GM10847 (cell line): ENCODE data around the gene ELOVL7.

ENCODE experiments used
- POLR2A ChIP-seq: IDR thresholded peaks from 2 replicates; pipeline ENCODE4 v1.6.1; 2011; ENCODE audit not compliant: insufficient read length; ENCODE audit errors: extremely low read depth

Gene ELOVL7

GRCh38 chr5:60842871-60843385 is 1.1 kb downstream of the ELOVL7 start:
- no peak for TF ChIP-seq POLR2A

DNA sequence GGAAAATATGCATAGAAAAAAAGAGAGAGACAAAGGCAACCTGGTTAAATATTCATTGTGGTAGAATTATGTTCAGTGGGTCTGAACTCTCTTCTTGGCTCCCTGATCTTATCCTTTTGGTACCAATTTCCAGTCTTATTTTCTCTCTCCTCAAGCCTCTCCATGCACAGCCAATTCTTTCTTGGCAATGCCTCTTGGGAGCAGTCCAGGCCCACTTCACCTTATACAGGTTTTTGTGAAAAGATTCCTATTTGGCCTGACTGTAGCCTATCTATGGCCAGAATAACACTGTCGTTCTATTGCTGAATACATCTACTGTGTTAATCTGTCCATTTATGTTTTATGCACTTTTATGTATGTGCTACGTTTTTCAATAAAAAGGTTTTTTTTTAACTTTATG is 2.7 kb downstream of the ELOVL7 start:
- no peak for TF ChIP-seq POLR2A

DNA sequence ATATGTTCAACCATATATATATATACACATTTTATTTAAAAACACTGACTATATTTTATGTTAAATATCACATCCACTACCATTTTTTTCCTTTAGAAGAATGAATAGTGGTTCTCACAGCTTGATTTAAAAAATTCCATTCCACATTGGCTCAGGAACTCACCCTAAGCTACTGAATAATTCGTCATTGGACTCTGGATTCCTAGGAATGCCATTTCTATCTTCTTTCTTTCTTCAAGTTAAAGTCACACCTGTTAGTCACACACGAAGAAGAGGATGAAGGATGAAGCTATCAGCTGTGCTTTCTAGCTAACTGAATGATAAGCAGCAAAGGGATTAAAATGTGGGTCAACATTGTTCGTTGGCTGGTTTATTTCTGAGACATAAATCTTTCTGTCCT is 7.9 kb downstream of the ELOVL7 start:
- no peak for TF ChIP-seq POLR2A

- no peak for TF ChIP-seq POLR2A
Observed at GRCh38 chr5:60835554-60835953, 8.5 kb downstream of the ELOVL7 start.

DNA sequence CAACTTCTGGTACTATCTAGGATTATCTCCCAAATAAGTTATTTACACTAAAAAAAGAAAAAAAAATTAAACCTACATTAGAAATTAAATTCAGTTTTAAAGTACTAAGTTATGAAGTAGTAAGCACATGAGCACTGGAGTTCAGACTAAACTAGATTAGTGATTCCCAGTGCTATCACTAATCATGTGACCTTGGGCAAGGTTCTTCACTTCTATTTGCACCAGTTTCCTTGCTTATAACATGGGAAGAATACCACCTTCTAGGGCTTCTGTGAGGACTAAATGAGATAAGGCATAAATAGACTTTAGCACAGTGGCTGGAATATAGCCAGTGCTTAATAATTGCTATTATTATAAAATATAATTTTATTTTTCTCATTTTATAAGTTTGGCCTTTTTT is 10.5 kb downstream of the ELOVL7 start:
- no peak for TF ChIP-seq POLR2A

DNA sequence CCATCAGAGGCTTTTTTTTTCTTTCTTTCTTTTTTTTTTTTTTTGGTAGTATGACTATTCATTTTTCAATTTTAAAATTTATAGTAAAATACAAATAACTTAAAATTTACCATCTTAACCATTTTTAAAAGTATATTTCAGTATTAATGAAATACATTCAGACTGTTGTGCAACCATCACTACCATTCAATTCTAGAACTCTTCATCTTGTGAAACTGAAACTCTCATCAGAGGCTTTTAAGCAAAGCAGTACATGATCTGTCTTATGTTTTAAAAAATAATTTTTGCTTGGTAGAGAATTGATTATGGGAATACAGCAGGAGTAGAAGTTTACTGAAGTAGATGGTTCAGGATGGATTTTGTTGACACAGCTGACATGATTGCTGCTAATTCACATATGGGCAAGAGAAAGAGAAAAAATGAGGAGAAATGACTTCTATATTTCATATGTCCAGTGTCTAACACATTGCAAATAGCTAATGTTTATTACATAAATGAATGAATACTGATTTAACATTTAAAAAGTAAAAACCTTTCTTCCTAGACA is 13.4 kb downstream of the ELOVL7 start:
- no peak for TF ChIP-seq POLR2A

DNA sequence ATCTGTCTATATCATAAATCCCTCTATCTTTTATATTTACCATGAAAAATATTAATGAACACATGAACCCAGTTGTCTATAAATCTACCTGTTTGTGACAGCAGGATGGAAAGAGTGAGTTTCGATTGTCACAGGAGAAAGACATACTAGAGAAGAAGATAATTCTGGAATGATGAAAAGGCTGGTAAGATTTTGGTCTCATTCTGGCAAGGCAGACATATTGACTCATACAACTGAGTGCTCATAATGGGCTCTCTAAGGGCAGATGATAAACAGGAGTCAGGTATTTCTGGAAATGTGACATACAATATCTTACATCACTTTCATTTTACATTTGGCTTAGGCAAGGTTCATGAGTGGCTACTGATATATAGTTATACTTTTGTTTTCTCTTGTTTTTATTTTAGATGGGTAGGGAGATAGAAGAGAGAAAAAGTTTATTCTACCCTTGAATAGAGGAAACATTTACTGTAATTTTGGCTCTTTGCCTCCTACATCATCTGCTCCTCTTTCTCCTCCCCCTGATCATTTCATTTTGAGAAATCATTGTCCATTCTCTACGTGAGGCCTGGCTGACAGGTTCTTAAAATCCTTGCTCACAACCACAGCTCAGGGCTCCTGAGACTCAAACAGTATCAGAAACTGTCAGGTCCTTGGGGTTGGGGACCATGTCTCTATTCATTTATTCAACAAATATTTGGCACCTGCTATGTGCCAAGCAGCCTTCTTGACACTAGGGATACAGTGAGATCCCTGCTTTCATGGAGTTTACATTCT is 14.4 kb downstream of the ELOVL7 start:
- TF ChIP-seq POLR2A = no peak

DNA sequence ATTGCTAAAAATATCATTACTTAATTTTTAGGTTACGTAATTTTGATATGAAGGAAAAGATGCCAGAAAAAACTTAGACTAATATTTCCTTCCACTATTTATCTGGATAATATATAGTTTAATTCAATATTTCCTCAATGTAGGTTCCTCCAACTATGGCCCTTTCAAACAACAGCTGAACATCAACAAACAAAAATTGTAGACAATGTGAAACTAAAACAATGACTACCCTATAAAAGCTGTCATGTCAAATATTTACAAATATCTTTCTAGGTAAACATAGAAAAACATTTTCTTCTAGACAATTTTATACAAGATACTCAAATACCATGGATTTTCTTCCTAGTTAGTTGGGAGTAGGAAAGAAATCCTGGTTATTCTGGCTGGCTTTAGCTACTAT is 16.9 kb downstream of the ELOVL7 start:
- no peak for TF ChIP-seq POLR2A

- no peak for TF ChIP-seq POLR2A
Observed at GRCh38 chr5:60826653-60827052, 17.4 kb downstream of the ELOVL7 start.

GRCh38 chr5:60823574-60823973 is 20.5 kb downstream of the ELOVL7 start:
- TF ChIP-seq POLR2A = no peak

DNA sequence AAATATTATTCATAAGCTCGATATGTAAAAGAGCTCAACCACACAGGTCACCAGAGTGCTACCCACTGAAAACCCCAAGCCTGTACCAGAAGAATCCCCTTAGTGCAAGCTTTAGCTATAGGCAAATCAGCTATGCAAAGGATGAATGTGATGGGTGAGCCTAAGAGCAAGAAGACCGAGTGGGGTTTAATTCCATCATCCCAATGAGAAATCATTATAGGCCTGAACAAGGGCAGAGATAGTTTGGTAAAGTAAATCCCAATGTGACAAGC is 21.8 kb downstream of the ELOVL7 start:
- no peak for TF ChIP-seq POLR2A

DNA sequence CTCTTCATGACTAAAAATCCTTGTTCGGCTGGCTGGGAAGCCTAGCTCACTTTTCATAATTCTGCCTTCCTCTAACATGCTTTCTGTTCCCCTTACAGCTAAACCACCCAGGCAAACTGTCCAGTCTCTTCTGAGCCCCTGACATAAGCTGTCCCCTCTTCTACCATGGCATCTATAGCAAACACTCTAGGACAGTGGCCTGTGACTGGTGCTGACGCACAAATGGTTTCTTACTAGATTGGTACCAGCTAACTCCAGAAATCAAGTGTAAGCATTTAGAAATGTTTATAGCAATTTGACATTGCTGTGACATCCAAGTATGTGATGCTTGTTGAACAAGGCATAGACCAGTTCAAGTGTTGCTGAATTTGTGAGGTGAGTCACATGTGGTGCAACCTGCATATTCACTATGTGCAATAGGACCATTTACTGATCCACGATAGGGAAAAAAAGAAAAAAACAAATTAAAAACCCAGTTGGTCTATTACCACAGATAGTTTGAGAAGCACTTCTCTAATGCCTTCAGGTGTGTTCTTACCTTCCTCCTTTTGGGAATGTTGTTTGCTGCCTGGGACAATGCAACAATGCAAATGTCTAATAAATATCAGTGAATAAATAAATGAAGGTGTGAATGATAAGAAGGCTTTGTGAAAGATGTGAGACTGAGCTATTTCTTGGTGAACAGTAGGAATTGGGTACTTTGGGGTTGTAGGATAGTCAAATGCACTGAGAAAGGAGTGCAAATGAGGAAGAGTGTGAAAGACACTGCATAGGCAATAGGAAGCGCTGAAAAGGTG is 22.4 kb downstream of the ELOVL7 start:
- TF ChIP-seq POLR2A = no peak

- TF ChIP-seq POLR2A = no peak
Observed at GRCh38 chr5:60820593-60821487, 23.2 kb downstream of the ELOVL7 start.

DNA sequence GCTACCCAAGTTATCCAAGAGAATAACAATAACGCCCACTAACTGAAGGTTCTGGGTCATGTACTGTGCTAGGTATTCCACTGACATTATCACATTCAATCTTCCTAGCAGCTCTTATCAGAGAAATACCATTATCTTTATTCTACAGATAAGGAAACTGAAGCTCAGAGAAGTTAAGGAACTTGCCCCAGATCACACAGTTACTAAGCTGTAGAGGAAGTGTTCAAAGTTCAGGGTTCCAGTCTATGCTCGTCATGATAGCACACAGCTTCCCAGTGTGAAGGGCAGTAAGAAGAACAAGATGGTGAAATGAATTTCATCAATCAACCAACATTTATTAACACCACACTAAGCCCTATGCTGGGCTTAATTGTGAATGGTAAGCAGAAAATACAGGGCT is 29.6 kb downstream of the ELOVL7 start:
- TF ChIP-seq POLR2A = no peak

GRCh38 chr5:60812426-60812825 is 31.6 kb downstream of the ELOVL7 start:
- TF ChIP-seq POLR2A = no peak
